Renal cortical epithelial cell (primary cell): ENCODE data around the gene C17orf50. TPM values are rescaled to one million over a fixed set of nuclear protein-coding genes. Genes with fewer than 3 reads are reported as not detected.
"Not testable (repeated sequence)": the region's sequence is repeated elsewhere in the genome, so short reads cannot be mapped to it uniquely, and the experiment has no call there.

Source experiments
- DNase-seq: peaks from one replicate; pipeline ENCODE4 v3.0.0-alpha.2; 2011; ENCODE audit warnings: low read depth
- total RNA-seq: library from RNA; depleted of rRNA; stranded (reverse); fragments of >200 nt; gene quantifications from 2 replicates; pipeline ENCODE4 v1.2.3, GENCODE V29; 2014

C17orf50 gene
- total RNA-seq, 1 donor from 2014 or later: not detected

DNA sequence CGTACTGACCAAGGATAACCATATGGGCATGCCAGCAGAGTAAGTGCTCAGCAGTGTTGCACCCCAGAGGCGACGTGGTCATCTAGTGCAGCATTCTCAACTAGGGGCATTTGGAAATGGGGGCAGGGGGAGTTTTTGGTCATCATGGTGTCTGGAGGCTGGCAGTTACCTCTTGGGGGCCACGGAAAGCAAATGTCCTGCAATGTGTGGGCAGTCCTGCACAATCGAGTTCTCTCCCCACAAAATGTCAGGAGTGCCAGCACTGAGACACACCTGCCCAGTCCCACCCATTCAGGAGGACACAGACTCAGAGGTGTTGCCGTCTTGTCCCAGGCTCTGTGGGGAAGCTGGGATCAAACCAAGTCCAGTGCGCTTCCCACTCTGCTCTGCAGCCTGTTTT is 26.3 kb upstream of the C17orf50 start:
- no peak for DNase-seq

DNA sequence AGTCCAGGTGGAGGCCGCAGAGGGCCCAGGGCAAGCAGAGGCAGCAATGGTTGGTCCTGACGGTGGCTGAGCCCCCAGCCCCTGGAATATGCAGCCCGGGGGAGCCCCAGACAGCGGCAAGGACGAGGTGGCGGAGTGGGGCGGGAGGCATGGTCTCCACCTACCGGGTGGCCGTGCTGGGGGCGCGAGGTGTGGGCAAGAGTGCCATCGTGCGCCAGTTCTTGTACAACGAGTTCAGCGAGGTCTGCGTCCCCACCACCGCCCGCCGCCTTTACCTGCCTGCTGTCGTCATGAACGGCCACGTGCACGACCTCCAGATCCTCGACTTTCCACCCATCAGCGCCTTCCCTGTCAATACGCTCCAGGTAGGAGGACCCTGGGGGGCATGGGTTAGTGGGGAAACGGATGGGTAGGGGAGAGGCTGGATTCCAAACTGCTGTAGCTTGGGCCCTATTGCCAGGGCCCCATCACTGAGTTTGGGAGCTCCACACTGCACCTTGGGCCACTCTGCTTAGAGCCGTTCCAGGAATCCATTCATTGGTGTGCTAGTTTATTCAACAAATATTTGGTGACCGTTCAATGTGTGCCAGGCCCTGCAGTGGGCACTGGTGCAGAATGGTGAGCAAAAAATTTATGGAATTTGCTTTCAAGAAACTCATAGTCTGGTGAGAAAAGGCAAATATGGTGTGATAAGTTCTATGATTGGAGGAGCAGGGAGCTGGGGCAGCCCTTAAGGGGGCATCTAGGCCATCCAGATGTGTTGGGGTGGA is 25.5 kb upstream of the C17orf50 start:
- DNase-seq: no peak

DNA sequence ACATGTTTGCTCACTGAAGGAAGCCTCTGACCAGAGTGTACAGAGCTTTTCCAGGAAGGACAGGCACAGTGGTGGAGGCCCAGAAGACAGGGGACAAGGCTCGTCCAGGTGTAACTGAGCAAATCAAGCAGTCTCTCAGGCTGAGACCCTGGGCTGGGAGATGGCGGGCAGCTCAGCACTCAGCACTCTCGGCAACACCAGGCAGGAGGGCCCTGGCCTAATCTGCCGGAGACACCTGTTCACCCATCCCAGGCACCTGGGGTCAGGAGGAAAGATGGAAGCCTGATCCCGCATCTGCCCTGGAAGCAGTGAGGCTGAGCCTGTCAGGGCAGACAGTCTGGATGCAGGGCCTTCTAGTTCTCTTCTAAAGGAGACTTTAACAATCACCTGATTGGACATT is 24.5 kb upstream of the C17orf50 start:
- DNase-seq: no peak

DNA sequence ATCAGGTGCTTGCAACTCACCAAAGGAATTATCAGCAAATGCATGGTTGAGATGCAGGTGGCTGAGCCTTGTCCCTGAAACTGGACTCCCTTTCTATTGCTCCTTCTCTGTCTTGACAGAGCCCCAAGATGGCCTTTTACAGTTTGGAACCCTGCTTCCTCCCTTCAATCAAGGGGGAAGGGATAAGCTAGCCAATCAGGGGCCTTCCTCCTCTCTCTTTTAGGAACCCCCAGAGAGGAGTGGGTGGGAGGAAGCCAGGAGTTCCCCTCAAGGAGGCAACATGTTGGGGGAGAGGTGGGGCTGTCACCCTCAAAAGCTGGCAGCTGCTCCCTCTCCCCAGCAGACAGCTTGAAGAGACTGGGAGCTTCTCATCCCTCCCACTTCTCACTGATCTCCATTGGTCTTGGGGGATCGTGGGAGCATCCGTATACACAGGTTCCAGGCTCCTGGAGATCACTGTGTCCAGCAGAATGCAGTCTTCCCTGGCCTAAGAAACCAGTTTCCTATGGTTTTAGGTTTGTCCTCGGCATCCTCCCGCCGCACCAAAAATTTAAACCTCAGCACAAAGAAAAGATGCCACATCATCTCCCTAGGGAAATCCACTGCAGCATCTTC is 22.1 kb upstream of the C17orf50 start:
- no peak for DNase-seq

DNA sequence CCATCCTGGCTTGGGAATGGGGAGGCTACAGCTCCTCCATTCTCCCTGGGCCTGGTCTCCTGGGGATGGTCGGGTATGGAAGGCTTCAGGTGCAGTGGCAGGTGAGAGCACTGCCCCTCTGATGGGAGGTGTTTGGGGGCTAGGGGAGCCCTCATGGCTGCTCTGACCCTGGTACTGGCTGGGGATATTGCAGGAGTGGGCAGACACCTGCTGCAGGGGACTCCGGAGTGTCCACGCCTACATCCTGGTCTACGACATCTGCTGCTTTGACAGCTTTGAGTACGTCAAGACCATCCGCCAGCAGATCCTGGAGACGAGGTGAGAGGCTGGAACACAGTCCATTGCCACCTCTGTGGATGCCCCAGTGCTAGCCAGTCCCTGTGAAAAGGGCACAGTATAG is 20.5 kb upstream of the C17orf50 start:
- no peak for DNase-seq

DNA sequence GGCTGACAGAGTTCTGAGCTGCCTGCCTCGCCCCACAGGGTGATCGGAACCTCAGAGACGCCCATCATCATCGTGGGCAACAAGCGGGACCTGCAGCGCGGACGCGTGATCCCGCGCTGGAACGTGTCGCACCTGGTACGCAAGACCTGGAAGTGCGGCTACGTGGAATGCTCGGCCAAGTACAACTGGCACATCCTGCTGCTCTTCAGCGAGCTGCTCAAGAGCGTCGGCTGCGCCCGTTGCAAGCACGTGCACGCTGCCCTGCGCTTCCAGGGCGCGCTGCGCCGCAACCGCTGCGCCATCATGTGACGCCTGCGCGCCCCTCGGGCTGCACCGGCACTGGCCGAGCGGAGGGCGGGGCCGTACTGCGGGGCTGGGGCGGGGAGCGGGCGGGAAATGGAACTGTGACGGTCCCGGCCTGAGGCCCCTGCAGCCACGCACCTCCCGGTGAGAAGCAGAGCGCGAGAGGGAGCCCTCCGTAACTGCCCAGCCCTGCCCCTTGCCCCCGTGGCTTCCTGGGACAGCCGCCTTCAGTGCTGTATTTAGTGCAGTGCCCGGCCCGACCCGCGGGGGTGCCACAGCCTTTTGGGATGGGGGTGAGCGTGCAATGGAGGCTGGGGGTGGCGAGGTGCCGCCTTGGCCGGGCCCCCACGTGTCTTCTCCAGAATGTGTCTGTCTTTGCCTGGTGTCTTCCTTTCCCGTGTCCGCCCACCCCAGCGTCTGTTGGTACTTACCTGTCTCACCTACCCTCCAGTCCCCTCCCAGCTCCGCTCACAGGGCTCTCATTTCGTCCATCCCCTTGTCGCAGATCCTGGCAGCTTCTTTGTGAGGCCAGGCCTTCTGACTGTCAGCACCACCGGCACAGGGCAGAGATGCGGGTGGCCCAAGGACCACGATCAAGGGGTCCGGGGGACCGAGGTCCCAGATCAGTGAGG is 19.4 kb upstream of the C17orf50 start:
- no peak for DNase-seq

DNA sequence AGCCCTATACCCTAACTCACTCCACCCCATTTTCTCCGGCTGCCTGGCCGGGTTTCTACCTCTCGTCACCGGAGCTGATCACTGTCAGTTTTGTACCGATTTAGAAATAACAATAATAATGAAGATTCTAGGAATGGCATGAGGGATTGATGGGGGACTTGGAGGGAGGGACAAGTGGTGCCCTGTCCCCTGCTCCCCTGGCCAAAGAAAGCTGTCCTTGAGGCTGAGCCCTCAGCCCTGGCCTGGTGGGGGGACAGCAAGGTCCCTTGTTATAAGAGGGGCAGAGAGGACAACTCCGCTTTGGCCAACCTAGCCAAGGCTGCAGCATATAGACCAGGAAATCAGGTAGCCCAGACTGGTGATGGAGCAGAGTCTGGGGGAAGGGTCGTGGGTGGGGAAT is 18.2 kb upstream of the C17orf50 start:
- DNase-seq: no peak

DNA sequence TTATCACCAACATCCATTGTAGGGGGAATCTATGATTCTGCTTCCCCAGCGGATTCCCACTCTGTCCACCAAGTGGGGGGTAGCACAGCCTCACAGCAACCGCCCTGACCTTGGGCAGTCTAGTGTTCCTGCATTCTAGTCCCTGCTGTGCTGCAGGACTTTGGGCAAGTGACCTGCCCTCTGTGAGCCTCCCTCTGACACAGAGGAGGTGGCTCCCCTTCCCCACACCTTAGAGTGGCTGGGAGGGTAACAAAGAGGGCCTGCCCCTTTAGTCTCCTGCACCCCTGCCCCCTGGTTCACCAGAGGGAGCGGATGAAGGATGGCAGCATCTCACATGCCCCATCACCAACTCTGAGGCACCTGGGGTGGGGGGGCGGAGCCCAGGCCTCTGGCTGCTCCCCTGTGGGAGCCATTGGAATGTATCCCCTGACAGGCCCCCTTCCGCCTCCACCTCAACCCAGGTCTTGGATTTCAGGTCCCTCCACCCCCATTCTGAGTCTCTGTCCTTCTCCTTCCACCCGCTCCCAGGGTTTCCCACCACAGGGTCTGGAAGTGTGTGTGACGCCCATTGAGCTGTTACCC is 17.7 kb upstream of the C17orf50 start:
- DNase-seq: no peak

DNA sequence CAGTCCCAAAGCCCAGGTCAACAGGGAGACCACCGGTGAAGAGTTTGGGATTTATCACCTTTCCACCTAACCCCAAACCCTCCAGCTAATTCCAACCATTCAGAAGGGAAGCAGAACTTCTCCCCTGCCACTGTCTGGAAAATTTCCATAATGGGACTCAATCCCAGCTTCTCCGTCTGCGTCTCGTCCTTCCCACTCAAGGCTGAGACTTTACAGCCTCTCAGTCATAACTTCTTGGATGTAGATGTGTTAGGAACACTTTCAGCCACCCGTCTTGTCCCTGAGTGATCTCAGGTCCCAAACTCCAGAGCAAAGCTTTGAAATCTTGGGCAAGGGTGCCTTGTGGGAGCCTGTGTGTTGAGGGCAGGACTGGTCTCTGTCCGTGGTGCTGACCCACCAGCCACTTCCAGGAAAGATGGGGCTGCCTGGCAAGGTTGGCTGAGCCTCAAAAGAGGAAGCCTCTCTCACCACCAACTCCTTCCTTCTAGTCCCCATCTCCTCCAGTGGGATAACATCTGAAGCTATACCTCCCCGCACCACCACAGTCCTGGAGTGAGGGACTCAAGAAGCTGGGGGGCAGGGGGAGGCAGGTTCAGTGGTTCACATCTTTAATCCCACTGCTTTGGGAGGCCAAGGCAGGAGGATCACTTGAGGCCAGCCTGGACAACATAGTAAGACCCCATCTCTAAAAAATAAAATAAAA is 16.9 kb upstream of the C17orf50 start:
- DNase-seq: peak; percentile 27

DNA sequence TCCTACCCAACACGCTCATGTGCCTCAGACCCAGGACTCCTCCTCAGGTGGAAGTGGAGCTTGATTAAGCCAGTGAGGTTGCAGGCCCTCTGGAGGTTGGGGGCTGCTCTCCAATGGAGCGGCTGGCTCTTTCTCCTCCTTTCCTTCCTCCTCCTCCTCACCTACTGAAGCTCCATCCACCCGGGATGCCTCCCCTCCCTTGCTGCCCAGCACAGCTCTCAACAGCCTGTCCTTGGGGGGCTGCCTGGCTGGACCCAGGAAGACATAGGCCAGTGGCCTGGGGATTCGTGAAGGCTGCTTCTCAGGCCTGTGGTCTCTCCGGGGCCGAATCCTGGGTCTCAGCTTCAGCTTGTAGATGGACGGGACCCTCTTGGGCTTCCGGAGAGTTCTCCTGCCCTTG is 15.9 kb upstream of the C17orf50 start:
- DNase-seq: no peak

DNA sequence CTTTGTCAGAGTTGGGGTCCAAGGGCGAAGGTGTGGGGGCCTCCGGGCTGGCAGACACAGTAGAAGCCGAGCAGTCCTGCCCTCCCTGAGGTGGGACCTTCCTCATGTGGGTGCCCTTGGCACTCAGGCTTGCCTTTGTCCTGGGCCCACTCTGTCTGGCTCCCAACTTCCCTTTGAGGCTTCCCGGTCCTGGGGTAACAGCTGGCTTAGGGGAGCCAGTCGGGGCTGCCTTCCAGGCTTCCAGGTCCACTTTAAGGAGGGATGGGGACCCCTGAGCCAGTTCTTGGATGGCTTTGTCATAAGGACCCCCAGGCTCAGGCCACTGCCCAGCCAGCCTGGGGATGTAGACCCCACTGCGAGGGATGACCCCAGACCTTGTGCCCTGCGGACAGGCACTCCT is 15.4 kb upstream of the C17orf50 start:
- DNase-seq: no peak

DNA sequence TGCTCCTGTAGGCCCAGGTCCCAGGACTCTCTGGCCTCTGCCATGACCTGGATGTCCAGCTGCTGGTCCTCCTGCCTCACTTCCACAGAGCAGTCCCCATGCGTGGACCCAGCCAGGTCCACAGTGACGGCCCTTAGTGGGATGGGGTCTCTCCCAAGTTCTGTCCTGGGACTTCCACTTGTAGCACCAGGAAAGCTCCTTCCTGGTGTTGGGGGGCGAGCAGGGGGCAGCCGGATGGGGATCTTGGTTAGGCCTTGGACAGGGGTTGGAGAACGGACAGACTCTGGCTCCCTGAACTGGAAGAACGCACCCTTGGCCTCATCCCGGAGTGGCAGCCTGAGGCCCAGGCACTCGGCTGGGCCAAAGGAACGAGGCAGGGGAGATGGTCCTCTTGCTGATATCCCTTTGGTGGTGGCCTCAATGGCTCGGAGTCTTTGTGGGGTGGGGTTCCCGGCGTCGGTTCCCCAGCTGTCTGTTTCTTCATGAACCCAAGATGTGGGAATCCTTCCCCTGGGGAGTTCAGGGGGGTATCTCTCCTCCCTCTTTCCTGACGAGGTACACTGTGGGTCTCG is 14.9 kb upstream of the C17orf50 start:
- no peak for DNase-seq

DNA sequence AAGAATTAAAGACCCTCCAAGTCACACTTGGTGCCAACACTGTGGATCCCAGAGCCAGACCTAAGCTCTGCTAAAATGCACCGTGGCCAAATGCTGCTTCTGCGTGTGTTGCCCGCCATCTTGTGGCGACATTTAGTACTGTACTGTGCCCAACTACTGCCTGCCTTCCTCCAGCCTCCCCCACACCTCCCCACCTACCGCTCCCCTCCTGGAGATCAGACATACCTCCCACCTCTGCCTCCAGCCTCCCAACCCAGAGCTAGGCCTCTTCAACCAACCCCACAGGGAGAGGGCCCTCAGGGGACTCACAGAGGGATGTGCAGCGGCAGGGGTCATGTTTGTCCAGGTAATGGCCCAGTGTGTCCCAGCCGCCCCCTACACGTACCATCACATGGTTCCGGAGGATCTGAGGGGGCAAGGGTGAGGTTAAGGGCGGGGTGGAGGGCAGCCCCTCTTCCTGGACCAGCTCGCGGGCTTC is 13.1 kb upstream of the C17orf50 start:
- peak; percentile 54 for DNase-seq

DNA sequence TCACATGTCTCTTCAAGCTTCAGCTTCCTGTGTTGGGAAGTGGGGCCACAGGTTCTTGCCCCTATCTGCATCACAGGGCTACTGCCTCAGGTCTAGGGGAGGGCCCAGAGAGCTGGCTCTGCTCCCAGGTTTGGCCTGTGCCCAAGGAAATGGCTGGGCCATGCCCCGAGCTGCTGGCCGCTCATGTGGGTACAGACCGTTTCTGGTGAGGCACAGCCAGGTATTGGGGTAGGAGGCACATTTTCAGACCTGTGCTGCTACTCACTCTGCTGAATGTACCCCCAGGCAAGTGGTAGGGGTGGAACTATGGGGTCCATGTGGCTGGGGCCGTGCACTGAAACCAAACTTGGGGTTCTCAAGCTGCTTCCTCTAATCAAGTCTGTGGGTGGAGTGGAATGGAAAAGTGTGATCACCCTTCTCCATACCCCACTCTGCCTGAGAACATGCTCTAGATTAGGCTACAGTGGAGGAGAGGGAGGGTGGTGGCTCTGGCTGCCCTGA is 12.3 kb upstream of the C17orf50 start:
- DNase-seq: peak; percentile 61

DNA sequence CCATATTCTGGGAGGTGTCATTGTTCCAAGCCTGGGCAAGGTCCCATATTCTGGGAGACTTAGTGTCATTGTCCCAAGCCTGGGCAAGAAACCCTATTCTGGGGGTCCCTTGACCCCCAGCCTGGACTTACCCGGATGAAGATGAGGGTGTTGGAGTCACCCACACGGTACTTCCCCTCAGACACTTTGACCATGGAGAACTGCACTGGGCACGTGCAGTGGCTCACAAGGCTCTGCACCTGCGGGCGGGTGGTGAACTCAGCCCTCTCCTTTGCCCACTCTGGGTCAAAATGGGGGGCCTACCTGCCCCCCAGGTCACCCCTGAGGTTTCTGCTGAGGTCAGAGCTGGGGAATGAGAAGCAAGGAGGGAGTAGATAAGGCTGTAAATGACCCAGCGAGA is 11.7 kb upstream of the C17orf50 start:
- no peak for DNase-seq

DNA sequence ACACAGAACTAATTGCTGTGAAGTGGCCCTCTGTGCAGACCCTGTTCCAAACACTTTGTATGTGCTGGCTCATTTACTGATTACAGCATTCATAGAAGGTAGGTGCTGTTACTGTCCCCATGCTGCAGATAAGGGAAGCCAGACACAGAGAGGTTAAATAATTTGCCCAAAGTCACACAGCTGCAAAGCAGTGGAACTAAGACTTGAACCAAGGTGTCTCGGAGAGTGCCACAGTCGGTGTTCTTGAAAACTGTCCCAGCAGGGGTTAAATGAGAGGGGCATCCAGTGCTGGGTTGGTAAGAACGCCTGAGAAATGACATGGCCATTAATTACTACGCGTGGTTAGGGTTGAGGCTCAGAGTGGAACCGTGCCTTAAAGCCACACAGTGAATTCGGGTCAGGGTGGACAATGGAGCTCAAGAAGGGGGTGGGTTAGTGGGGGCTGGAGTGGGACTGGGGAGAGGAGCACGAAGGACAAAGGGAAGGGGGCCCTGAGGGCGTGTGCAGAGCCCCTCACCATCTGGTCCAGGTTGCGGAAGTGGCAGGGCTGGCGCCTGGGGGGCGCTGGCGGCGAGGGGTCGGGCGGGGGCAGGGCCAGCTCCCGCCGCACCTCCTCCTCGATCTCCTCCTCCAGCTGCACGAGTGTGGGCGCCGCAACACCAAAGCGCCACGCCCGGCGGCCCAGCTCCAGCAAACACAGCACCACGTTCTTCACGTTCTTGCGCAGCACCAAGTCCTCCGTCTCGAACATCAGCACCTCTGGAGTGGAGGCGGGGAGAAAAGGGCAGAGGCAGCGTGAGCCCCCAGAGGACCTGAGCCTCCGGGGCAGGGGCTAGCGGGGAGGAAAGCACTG is 10.9 kb upstream of the C17orf50 start:
- DNase-seq: no peak

DNA sequence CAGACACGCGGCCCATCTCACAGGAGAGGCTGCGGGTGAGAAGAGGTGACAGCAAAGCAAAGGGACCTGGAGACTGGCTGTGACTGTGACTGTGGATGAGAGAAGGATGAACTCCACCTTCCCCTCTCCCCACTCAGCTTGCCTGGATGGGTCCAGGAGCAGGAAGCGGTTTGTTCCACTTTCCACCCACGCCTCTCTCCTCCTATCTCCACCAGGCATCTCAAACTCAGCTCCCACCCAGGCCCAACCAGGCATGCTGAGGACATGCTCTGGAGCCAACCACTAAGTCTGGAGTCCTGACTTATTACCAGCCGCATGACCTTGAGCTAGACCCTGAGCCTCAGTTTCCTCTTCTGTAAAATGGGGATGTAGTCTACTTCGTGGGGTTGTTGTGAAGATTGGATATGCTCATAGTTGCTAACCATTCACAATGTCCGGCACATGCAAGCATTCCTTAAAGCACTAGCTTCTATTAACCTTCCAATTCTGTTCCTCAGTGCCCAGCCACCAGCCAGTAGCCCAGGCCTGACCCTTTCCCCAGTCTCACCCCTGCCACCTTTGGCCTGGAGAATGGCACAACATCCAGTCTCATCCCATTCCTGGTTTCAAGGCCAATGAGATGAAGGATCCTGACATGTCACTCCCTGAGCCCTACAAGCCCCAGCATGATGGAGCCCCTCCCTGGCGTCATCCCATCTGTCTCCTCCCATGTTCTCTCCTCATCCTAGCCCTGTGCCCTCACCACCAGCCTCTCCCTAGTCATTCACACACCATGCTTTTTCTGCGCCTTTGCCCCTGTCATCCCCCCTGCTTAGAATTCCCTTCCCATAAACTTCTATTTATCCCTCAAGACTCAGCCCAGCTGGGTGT is 9.9 kb upstream of the C17orf50 start:
- DNase-seq: no peak

DNA sequence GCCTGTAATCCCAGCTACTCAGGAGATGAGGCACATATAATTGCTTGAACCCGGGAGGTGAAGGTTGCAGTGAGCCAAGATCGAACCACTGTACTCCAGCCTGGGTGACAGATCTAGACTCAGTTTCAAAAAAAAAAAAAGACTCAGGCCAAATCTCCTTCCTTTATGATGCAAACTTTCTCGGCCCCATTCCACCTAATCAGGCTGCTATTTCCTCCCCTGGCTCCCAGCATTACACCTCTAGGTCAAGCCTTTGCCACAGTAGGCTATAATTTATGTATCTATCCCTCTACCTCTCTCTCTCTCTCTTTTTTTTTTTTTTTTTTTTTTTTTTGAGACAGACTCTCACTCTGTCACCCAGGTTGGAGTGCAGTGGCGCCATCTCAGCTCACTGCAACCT is 9.1 kb upstream of the C17orf50 start:
- not testable (repeated sequence) for DNase-seq

DNA sequence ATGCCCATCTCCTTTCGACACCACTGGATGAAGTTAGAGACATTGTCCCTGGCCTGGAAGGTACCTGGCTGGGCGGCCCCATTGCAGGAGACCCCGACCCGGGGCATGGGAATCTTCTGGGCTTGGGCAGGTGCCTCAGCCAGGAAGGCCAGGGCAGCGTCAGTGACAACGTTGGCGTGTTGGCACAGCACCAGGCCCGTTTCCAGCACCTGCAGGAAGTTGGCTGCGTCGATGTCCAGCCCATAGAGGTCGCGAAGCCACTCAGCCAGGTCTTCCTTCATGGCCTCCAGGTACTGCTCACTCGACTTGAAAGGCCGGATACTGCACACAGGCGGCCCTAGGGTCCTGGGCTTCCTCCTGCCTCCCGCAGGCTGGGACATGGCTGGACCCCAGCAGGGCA is 8.2 kb upstream of the C17orf50 start:
- no peak for DNase-seq
